Adrenal gland (tissue), 5 donors: ENCODE results near the gene UQCRC1.

ENCODE experiments used
- POLR2A ChIP-seq, 2 donors: fragments of 450-650 bp; IDR thresholded peaks; one replicate each; pipeline ENCODE4 v1.6.1; 2017; ENCODE audit warnings: antibody characterized with exemption in 2 of 2, mild to moderate bottlenecking in 2 of 2, moderate library complexity in 1 of 2
- TF ChIP-seq, protein P1 (sequence below), 6 experiments: fragments of 450-650 bp in 4 of 6; fragments of 200-600 bp in 2 of 6; sonication (generic) in 1 of 6; IDR thresholded peaks; 1 replicate in 5 of 6; 2 replicates in 1 of 6; pipeline versions ENCODE4 v1.5.1 to v1.8.0; 2016 to 2021; ENCODE audit warnings: antibody characterized with exemption in 6 of 6, mild to moderate bottlenecking in 2 of 6, moderate library complexity in 1 of 6
- donor health status: DM: no; HTN: no; CAD: no.

DNA sequence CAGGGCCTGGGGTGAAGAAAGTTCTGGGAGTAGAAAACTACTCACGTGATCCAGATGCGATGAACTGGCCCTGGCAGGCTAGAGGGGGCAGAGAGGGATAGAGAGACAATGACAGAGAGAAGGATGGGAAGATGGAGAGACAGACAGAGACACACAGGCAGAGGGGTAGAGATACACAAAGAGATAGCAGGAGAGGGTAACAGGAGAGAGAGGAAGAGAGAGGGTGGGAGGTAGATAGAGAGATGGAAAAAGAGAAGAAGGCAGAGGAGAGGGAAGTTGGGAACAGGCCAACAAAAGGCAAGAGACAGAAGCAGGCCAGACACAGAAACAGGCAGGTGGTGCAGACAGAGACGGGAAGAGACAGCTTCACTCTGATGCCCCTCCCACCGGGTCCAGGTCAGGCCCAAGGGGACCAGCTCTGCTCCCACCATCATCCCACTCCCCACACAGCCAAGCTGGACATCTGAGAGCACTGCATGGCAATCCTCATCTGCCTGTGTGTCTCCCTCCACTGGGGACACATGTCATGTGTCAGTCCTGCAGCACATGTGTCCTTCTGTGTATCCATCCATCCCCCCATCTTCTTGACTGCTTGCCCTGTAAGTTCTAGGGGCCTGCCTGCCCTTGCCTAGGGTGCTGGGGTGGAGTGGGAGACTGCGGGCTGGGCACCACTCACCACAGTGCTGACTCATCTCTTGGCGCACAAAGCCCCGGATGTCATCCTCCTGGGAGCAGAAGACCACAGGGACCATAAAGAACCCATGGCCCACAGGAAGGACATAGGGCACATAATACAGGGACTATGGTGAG, 43.6 kb downstream of the UQCRC1 start:
- TF ChIP-seq, protein P1, sequence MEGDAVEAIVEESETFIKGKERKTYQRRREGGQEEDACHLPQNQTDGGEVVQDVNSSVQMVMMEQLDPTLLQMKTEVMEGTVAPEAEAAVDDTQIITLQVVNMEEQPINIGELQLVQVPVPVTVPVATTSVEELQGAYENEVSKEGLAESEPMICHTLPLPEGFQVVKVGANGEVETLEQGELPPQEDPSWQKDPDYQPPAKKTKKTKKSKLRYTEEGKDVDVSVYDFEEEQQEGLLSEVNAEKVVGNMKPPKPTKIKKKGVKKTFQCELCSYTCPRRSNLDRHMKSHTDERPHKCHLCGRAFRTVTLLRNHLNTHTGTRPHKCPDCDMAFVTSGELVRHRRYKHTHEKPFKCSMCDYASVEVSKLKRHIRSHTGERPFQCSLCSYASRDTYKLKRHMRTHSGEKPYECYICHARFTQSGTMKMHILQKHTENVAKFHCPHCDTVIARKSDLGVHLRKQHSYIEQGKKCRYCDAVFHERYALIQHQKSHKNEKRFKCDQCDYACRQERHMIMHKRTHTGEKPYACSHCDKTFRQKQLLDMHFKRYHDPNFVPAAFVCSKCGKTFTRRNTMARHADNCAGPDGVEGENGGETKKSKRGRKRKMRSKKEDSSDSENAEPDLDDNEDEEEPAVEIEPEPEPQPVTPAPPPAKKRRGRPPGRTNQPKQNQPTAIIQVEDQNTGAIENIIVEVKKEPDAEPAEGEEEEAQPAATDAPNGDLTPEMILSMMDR (IDR thresholded peaks at IDR 0.05): no peak
- no peak for TF ChIP-seq POLR2A (IDR thresholded peaks at IDR 0.05)
